Parathyroid adenoma (tissue), 2 donors: ENCODE measurements around the gene KCND1.

Experiments used
- H2AFZ ChIP-seq: fragments of 300-600 bp; sonication (generic); one replicate; pipeline ENCODE4 v1.7.0; 2017; ENCODE audit warnings: antibody characterized with exemption, mild to moderate bottlenecking
- H3K27ac ChIP-seq: fragments of 300-600 bp; sonication (generic); one replicate; pipeline ENCODE4 v1.7.0; 2017
- H3K27me3 ChIP-seq: fragments of 300-600 bp; sonication (generic); one replicate; pipeline ENCODE4 v1.7.0; 2017; ENCODE audit warnings: low read length; ENCODE audit not compliant: control insufficient read depth, insufficient read depth
- H3K36me3 ChIP-seq: fragments of 300-600 bp; sonication (generic); one replicate; pipeline ENCODE4 v1.7.0; 2017; ENCODE audit warnings: low read length; ENCODE audit not compliant: control insufficient read depth, insufficient read depth
- H3K4me1 ChIP-seq: fragments of 300-600 bp; sonication (generic); one replicate; pipeline ENCODE4 v1.7.0; 2017; ENCODE audit warnings: control low read depth
- H3K4me2 ChIP-seq: fragments of 300-600 bp; sonication (generic); one replicate; pipeline ENCODE4 v1.7.0; 2017; ENCODE audit warnings: low read length
- H3K4me3 ChIP-seq: fragments of 300-600 bp; sonication (generic); one replicate; pipeline ENCODE4 v1.7.0; 2017; ENCODE audit warnings: low read depth, low read length
- H3K79me2 ChIP-seq: fragments of 300-600 bp; sonication (generic); one replicate; pipeline ENCODE4 v1.7.0; 2017; ENCODE audit warnings: control low read depth
- H3K9ac ChIP-seq: fragments of 300-600 bp; sonication (generic); one replicate; pipeline ENCODE4 v1.7.0; 2017; ENCODE audit warnings: mild to moderate bottlenecking
- H3K9me3 ChIP-seq: fragments of 300-600 bp; sonication (generic); one replicate; pipeline ENCODE4 v1.7.0; 2017; ENCODE audit warnings: low read length; ENCODE audit not compliant: control insufficient read depth
- TF ChIP-seq, protein P1 (sequence below): fragments of 300-600 bp; sonication (generic); IDR thresholded peaks from one replicate; pipeline ENCODE4 v1.7.0; 2017; ENCODE audit warnings: antibody characterized with exemption, mild to moderate bottlenecking
- donor health status: primary hyperparathyroidism.

The KCND1 gene

DNA sequence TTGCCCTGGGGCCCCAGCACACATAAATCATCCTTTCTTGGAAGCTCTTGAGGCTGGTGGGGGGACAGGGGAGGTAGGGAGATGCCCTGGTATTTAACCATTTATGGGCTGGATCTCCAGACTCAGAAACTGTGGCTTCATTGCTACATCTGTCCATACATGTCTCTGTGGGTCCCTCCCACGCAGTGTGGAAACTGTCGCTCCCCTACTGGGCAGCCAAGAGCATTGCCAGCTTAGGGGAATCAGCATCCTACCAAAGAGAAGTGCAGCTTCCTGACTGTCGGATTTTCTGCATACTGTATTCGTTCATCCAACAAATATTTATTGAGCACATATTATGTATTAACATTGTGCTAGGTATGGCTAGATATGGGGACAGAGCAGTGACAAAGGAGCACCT, 26.7 kb upstream of the KCND1 start:
- TF ChIP-seq, protein P1, sequence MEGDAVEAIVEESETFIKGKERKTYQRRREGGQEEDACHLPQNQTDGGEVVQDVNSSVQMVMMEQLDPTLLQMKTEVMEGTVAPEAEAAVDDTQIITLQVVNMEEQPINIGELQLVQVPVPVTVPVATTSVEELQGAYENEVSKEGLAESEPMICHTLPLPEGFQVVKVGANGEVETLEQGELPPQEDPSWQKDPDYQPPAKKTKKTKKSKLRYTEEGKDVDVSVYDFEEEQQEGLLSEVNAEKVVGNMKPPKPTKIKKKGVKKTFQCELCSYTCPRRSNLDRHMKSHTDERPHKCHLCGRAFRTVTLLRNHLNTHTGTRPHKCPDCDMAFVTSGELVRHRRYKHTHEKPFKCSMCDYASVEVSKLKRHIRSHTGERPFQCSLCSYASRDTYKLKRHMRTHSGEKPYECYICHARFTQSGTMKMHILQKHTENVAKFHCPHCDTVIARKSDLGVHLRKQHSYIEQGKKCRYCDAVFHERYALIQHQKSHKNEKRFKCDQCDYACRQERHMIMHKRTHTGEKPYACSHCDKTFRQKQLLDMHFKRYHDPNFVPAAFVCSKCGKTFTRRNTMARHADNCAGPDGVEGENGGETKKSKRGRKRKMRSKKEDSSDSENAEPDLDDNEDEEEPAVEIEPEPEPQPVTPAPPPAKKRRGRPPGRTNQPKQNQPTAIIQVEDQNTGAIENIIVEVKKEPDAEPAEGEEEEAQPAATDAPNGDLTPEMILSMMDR, result no peak
- Histone ChIP-seq H3K9ac (no peak overlapping the region), H3K4me3 (no peak overlapping the region), H3K27me3 (no peaks in the 10 kb centered on the region), H3K4me1 (no peaks in the 10 kb centered on the region), H3K36me3 (no peaks in the 10 kb centered on the region), H3K79me2 (peaks cover 2% of the 10 kb centered on the region), H3K27ac (no peak overlapping the region), H2AFZ (no peak overlapping the region), H3K4me2 (no peak overlapping the region), H3K9me3 (no peaks in the 10 kb centered on the region)

DNA sequence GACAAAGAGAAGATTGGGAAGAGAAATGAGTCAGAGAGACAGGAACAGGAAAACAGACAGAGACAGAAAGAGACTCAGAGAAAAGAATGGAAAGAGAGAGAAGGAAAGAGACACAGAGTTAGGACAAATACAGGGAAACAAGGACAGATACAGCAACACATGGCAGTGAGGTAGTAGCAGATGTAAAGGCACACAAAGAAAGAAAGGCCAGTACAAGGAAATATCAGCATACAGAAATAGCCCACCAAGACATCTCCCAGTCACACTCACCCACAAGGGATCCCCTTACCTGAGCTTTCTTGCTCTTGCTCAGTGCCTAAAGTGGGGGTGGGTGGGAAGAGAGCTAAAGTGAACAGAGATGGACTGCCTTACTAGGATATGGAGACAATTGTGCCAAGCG, 26.2 kb upstream of the KCND1 start:
- Histone ChIP-seq H3K27ac (no peak overlapping the region), H3K9me3 (no peaks in the 10 kb centered on the region), H3K4me3 (no peak overlapping the region), H3K9ac (no peak overlapping the region), H3K27me3 (no peaks in the 10 kb centered on the region), H3K4me1 (no peaks in the 10 kb centered on the region), H3K4me2 (no peak overlapping the region), H3K79me2 (peaks cover 2% of the 10 kb centered on the region), H2AFZ (no peak overlapping the region), H3K36me3 (no peaks in the 10 kb centered on the region)
- TF ChIP-seq, protein P1, result no peak

DNA sequence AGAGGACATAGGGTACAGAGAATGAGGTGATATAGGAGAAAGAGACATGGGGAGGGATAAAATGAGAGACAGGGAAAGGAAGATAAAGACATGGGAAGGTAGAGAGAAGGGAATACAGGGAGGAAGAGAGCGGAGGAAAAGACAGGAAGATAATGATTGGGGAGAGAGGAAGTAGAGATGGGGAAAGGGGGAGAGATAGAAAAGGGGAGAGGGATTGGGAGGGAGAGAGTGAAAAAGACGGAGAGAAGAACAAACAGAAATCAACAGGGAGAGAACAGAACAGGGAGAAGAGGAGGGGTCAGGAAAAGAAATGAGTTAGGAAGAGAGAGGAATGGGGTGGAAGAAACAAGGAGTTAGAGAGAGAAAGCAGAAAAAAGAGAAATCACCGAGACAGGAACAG, 25.8 kb upstream of the KCND1 start:
- Histone ChIP-seq H3K9ac (no peak overlapping the region), H3K36me3 (no peaks in the 10 kb centered on the region), H3K4me3 (no peak overlapping the region), H3K4me1 (no peaks in the 10 kb centered on the region), H3K27ac (no peak overlapping the region), H2AFZ (no peak overlapping the region), H3K9me3 (no peaks in the 10 kb centered on the region), H3K4me2 (no peak overlapping the region), H3K27me3 (no peaks in the 10 kb centered on the region), H3K79me2 (peaks cover 2% of the 10 kb centered on the region)
- TF ChIP-seq, protein P1, result no peak

DNA sequence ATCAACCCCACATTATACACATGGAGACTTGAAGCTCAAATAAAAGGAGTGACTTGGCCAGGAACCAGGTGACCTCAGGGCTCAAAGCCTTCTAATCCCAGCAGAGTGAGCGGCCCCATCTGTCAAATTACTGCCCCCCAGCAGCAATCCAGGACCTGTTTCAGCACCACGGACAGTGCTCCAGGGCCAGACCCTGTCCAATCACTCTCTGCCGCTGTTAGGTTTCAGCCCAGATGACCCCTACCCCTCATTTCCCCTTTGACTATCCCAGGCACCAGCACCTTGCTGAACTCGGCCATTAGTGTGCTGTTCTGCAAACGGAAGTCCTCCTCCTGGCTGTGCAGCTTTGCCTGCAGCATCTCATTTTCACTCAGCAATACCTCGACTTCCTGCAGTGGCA, 25.3 kb upstream of the KCND1 start:
- TF ChIP-seq, protein P1, result no peak
- no peak overlapping the region for H3K9ac ChIP-seq
- no peaks in the 10 kb centered on the region for H3K27me3 ChIP-seq
- no peaks in the 10 kb centered on the region for H3K4me1 ChIP-seq
- H2AFZ ChIP-seq, result no peak overlapping the region
- H3K36me3 ChIP-seq, result no peaks in the 10 kb centered on the region
- H3K27ac ChIP-seq, result no peak overlapping the region
- peaks cover 2% of the 10 kb centered on the region for H3K79me2 ChIP-seq
- no peaks in the 10 kb centered on the region for H3K9me3 ChIP-seq
- H3K4me3 ChIP-seq, result no peak overlapping the region
- H3K4me2 ChIP-seq, result no peak overlapping the region

DNA sequence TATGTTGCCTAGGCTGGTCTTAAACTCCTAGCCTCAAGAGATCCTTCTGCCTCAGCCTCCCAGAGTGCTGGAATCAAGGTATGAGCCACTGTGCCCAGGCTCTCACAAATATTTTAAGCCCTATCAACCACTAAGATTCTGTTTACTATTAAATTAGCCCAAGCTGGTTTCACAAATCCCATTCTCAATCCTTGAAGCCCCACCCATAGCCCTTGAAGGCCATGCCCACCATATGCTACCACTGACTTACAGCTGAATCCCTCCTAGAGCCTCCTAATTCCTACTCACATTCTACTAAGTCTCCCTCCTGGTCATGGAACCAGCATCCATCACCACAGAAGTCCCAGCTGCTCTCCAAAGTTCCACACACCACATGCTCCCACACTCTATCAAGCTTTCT, 20.7 kb upstream of the KCND1 start:
- H3K36me3 ChIP-seq, result no peaks in the 10 kb centered on the region
- TF ChIP-seq, protein P1, result no peak
- no peak overlapping the region for H2AFZ ChIP-seq
- H3K79me2 ChIP-seq, result no peaks in the 10 kb centered on the region
- H3K27ac ChIP-seq, result no peak overlapping the region
- no peak overlapping the region for H3K4me3 ChIP-seq
- no peaks in the 10 kb centered on the region for H3K4me1 ChIP-seq
- H3K27me3 ChIP-seq, result no peaks in the 10 kb centered on the region
- H3K9ac ChIP-seq, result no peak overlapping the region
- no peaks in the 10 kb centered on the region for H3K9me3 ChIP-seq
- no peak overlapping the region for H3K4me2 ChIP-seq
